Measurements from ENCODE around the gene CPA1.

The CPA1 gene

DNA sequence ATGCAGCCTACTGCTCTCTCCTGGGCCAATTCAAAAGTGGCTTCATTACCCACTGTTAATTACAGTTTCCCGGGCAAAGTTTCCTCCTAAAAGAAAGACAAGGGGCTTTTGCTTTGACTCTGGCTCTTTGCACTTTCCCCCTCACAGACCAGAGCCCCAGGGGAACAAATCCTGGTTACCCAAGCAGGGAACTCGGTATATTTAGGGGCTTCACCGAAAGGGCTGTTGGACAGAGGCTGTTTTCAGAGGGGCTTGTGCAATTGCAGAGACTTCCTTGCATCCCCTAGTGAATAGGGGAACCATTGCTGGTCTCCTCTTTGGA lies 7.0 kb downstream of the CPA1 start:
- TF ChIP-seq POLR2A (IDR thresholded peaks at IDR 0.05; ENCODE audit: low read length) (no peak), GATA1 (IDR thresholded peaks at IDR 0.05; ENCODE audit: low read depth, low read length) (no peak)
- no peak for DNase-seq

DNA sequence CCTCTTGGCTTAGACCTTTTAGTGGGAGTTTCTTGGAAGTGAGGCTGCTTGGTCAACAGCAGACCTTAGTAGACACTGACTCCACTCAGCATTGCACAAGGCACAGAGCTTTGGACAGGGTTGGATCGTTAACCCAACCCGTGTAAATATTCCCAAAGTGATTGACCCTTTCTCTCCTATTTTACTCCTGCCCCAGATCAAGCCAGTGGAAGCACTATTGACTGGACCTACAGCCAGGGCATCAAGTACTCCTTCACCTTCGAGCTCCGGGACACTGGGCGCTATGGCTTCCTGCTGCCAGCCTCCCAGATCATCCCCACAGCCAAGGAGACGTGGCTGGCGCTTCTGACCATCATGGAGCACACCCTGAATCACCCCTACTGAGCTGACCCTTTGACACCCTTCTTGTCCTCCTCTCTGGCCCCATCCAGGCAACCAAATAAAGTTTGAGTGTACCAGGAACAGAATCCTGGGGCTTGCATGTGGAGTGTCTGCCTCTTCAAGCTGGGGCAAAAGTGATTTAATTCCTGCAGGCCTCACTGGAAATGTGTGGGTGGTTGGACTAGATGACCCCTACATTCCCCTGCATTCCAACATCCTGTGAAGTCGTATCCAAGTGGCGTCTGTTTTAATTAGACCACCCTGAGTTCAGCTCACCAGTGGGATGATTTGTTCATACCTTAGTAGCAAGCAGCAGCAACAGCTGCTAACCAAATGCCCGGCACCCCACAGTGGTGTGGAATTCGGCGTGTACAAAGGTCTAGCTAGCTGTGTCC lies 7.5 kb downstream of the CPA1 start:
- TF ChIP-seq POLR2A (IDR thresholded peaks at IDR 0.05; ENCODE audit: low read length) (no peak), GATA1 (IDR thresholded peaks at IDR 0.05; ENCODE audit: low read depth, low read length) (no peak)
- no peak for DNase-seq

DNA sequence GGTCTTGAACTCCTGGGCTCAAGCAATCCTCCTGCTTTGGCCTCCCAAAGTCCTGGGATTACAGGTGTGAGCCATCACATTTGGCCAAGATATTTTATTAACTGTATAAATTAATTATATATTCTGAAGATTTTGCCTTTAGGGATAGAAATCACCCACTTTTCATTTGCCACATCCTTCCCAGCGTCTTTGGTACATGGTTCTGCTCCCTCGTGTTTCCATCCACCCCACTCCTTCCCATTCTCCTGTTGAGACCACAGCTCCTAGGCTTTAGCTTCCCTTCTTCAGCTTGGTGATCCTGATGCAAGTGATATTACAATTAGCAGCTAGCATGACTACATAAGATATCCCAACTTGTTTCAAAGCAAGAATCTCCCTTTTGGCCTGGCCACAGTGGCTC lies 8.4 kb downstream of the CPA1 start:
- DNase-seq = no peak
- TF ChIP-seq GATA1 (IDR thresholded peaks at IDR 0.05; ENCODE audit: low read depth, low read length) (no peak), POLR2A (IDR thresholded peaks at IDR 0.05; ENCODE audit: low read length) (no peak)

DNA sequence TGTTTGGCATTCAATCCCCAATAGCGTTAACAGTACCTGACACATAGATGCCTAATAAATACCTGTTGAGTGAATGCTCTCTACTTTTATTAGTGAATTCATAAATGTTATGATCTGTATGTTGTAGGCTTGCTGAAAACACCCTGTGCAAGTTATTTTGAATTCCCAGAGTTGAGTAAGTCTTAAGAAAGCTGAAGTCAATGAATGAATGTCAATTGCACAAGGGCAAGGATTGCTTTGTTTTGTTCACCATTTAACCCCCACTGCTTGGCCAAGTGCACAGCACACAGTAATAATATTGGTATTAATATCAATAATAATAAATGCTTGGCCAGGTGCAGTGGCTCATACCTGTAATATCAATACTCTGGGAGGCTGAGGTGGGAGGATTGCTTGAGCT lies 10.2 kb downstream of the CPA1 start:
- TF ChIP-seq POLR2A (IDR thresholded peaks at IDR 0.05; ENCODE audit: low read length) (no peak), GATA1 (IDR thresholded peaks at IDR 0.05; ENCODE audit: low read depth, low read length) (no peak)
- DNase-seq = no peak

DNA sequence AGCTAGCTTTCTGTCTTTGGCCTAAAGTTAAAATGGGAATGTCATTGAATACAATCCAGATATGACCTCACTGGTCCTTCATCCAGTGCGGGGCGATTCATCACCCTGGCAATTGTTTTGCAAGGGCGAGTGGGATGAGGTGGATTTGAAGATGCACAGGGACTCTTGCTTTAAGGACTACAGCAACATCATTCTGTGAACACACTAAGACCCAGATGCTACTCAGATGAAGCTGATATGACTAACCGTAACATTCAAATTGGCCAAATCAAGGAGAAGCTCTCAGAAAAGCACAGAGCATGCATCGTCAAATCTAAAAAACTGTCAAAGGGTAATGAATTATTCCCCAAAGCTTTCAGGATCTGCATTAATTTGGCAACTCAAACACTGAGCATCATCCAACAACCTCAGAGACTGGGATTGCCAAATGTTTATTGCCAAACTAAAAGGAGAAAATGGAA lies 12.8 kb downstream of the CPA1 start:
- no peak for TF ChIP-seq GATA1 (IDR thresholded peaks at IDR 0.05; ENCODE audit: low read depth, low read length)
- TF ChIP-seq POLR2A (IDR thresholded peaks at IDR 0.05; ENCODE audit: low read length) = no peak
- DNase-seq = no peak

DNA sequence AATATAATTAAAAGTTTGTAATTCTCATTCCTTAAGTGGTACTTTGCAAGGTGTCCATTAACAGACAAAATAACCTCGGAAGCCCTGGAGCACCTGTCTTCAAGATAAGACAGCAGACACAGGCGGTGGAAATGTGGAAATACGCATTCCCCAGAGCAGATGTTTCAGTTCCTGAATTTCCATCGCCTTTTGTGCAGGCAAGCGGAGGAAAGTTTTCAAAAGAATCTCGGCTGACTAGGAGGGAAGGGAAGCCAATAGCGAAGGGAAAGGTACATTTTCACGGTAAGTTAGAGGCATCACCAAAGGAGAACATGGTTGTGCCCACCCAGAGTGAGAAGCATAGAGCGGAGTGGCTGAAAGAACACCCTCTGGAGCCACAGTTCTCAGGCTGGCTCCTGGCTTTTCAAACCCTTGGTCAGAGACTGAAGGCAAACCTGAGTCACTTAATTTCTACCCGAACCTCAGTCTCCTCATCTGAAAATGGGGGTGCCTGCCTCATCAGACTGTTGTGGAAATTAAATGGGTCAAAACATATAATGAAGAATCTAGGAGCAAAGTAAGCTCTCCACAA lies 13.6 kb downstream of the CPA1 start:
- TF ChIP-seq POLR2A (IDR thresholded peaks at IDR 0.05; ENCODE audit: low read length) = no peak
- no peak for TF ChIP-seq GATA1 (IDR thresholded peaks at IDR 0.05; ENCODE audit: low read depth, low read length)
- no peak for DNase-seq

DNA sequence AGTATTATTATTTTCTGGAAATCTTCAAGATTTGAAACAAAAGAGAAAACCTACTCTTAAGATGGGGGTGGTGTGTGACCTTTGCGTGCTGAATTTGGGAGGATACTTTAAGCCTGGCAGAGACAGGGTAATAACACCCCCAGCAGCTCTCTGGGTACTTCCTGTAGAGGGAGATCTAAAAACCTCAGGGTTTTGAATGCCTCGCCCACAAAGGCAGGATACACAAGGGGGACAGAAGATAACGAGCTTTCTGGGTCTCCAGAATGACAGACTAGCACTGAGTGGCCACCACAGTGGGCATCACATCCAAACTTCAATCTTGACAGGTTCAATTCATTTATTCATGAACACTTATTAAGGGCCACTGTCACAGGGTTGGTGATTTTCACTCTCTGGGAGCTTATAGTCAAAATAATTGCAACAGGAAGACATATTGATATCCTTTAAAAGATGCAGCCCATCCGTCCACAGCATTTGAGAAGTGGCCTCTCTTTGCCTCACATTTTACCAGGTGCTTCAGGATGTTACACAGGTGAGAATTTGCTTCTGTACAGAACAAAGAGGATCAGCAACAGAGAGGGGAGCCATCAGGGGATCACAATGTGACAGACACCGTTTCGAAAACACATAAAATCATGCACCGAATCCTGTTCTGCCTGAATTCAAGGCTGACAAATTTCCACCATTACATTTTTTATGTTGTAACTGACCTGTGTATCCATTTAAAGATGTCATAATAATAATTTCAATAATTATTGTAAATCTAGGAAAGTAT lies 14.3 kb downstream of the CPA1 start:
- peak; percentile 12 to 23 for DNase-seq
- TF ChIP-seq GATA1 (IDR thresholded peaks at IDR 0.05; ENCODE audit: low read depth, low read length) (no peak), POLR2A (IDR thresholded peaks at IDR 0.05; ENCODE audit: low read length) (no peak)

DNA sequence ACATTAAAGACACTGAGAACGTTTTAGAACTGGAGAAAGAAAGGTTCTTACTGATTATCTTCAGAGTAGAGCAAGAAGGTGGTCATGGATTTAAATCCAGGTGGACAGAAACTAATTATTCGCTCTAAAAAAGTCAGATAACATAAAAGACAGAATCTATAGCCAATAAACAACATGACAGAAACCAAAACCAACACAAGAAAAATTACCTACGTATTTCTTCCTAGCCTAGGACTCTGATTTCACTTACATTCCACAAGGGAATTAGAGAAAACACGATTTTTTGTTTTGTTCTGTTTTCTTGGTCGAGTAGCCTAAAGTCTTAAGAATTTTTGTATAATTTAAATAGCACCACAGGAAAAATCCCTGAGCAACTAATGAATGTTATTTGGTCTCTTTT lies 15.1 kb downstream of the CPA1 start:
- TF ChIP-seq POLR2A (IDR thresholded peaks at IDR 0.05; ENCODE audit: low read length) = no peak
- TF ChIP-seq GATA1 (IDR thresholded peaks at IDR 0.05; ENCODE audit: low read depth, low read length) = no peak
- DNase-seq = no peak

DNA sequence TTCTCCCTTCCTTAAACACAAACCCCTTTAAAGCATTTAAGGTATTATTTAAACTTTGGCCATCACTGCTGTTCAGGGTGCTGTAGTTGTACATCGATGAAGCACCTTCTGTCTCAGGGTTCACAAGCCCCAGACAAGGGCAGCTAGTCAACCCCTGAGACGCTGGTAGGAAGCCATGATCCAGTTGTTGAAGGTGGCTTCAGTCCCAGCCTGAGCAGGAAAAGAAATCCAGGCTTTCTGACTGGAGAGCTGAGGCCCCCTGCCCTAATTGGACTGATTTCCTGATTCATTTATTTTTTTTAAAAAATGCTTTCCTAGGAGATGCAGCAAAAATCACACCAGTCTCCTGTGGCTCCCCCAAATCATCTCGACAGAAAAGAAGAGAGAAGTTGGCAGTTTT lies 15.8 kb downstream of the CPA1 start:
- DNase-seq = no peak
- TF ChIP-seq POLR2A (IDR thresholded peaks at IDR 0.05; ENCODE audit: low read length) (no peak), GATA1 (IDR thresholded peaks at IDR 0.05; ENCODE audit: low read depth, low read length) (no peak)

DNA sequence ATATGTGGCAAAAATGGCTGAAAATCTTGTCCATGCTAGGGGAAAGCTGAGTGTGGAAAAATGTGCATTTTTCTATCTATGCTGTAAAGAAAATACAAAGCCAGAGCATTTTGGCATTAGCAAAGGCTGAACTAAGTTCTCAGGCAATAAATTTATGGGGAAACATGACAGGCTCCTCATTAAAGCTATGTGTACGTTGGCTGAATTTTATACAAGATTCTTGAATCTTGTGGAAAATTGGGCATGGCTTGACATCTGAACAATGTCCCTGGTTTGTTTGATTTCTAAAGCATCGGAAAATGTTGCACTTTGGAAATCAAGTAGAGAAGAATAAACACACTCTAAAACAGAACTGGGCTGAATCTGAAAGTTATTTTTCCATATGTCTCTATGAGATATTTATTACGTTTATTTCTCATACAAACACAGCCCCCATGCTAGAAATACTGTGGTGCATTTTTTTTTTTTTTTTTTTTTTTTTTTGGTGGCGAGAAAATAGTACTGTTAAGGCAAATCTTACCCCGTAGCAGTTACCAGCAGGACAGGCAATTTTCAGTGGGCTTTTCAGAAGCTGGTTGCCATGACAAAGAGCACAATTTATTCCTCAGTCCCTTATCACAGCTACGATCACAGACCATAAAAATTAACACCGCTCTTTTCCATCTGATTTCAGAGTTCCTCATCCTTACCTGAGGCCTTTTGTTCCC lies 16.9 kb downstream of the CPA1 start:
- DNase-seq = no peak
- TF ChIP-seq GATA1 (IDR thresholded peaks at IDR 0.05; ENCODE audit: low read depth, low read length) = no peak

DNA sequence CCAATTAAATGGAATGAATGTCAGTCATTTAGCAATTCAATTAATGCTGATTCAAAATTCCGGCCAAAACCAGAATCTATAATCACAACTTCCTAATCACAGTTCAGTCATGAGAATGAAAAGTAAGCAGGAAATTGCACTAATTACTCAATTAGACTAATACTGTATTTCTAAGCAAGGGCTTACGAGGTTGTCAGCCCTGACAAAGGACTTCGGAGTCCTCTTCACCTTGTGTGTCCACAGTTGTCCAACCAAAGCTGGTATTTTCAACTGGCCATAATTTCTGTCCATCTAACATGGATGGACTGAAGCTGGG lies 17.4 kb downstream of the CPA1 start:
- TF ChIP-seq GATA1 (IDR thresholded peaks at IDR 0.05; ENCODE audit: low read depth, low read length) = no peak
- no peak for TF ChIP-seq POLR2A (IDR thresholded peaks at IDR 0.05; ENCODE audit: low read length)
- DNase-seq = no peak

DNA sequence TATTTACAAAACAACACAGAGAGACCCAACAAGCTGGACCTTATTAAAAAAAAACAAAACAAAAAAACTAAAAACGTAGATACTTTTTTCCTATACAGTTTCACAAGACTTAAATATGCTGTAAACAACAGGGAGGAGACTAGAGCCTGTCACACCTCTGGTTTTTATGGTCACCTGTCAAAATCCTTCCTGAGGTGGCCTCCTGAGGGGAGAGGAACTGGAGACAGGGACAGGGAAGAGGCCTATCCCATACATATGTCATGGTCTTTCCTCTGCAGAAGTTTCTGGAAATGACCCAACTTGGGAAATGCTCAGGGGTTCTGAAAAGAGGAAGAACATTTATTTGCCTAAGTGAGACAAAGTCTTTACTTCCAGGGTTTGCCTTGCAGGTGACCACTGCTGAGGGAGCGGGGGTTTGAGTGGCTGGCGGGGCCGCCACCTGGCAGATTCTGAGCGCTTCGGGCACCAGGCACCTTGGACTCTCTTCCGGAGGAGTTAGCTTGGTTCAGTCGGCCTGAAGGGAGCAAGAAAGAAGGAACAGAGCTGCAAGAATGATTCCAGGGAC lies 18.3 kb downstream of the CPA1 start:
- no peak for DNase-seq
- TF ChIP-seq GATA1 (IDR thresholded peaks at IDR 0.05; ENCODE audit: low read depth, low read length) (no peak), POLR2A (IDR thresholded peaks at IDR 0.05; ENCODE audit: low read length) (no peak)

DNA sequence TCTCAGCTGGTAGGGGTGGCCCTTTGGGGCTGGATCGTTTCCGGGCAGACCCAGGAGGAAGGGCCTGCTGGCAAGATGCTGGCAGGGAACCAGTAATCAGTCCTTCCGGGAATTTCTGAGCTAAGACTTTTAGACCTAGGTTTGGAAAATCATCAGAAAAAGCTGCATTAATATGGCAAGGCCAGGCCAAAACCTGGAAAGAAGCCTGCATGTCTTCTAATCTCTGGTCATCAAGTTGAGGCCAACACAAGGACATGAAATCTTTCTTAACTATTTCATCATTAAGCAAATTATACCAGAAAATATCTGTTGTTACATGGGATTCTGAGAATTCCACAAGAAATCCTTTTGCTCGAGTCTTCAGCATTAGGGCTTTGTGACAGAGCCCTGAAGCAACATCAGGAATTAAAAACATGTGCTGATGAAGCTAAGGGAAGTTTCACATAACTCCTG lies 19.9 kb downstream of the CPA1 start:
- no peak for DNase-seq
- TF ChIP-seq GATA1 (IDR thresholded peaks at IDR 0.05; ENCODE audit: low read depth, low read length) (no peak), POLR2A (IDR thresholded peaks at IDR 0.05; ENCODE audit: low read length) (no peak)

DNA sequence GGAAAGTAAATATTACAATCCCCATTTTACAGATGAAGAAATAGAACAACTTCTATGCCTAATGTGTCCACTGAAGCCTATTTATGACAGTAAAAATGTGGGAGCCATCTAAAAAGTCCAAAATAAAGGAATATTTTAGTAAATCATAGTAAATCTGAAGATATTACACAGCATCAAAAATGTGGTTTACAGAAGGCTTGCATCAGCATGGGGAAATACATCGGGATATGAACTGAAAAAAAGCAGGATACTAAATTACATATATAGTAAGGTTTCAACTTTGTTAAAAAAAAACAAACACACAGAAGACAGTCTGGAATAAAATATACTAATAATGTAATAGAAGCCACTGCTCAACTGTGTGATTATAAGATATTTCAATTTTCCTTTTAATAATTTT lies 20.8 kb downstream of the CPA1 start:
- TF ChIP-seq GATA1 (IDR thresholded peaks at IDR 0.05; ENCODE audit: low read depth, low read length) (no peak), POLR2A (IDR thresholded peaks at IDR 0.05; ENCODE audit: low read length) (no peak)
- no peak for DNase-seq
